H1 (cell line): ENCODE measurements around the gene CCNB1. TPM values are rescaled to one million over a fixed set of nuclear protein-coding genes. Genes with fewer than 3 reads are reported as not detected.

ENCODE experiments used
- BRCA1 ChIP-seq: IDR thresholded peaks from 2 replicates; pipeline ENCODE4 v1.6.1; 2012; ENCODE audit warnings: low read depth, low read length, improper control_type of control experiment
- EZH2 ChIP-seq: fragments of 200-600 bp; sonication (generic); IDR thresholded peaks from 2 replicates; pipeline ENCODE4 v1.7.1; 2012; ENCODE audit warnings: low read depth, mild to moderate bottlenecking, moderate library complexity, low read length, inconsistent platforms; ENCODE audit not compliant: severe bottlenecking
- RAD21 ChIP-seq, 2 experiments: IDR thresholded peaks in 1 of 2; conservative IDR thresholded peaks in 1 of 2; 2 replicates each; pipeline ENCODE4 v1.6.1; 2011; ENCODE audit warnings: low read depth in 2 of 2, low read length in 2 of 2, improper control_type of control experiment in 1 of 2, inconsistent platforms in 1 of 2, mild to moderate bottlenecking in 1 of 2, moderate library complexity in 1 of 2
- polyA plus RNA-seq, 7 experiments: library from polyadenylated mRNA; depleted of rRNA in 3 of 7; stranded (reverse) in 5 of 7; unstranded in 2 of 7; fragments of >200 nt in 5 of 7; fragments of 200-250 nt in 2 of 7; gene quantifications; 1 replicate in 5 of 7; 2 replicates in 1 of 7; 4 replicates in 1 of 7; pipeline versions ENCODE4 v1.2.1 to v1.2.3, GENCODE V29; 2011 to 2013; ENCODE audit warnings: missing spikeins in 2 of 7, mixed read lengths in 2 of 7
- total RNA-seq: library from RNA; stranded (reverse); fragmentation: NEBNext Ultra II Directional; extraction: Animal tissue kit (Norgen Biotek cat#: 25700); gene quantifications from 2 replicates; pipeline ENCODE4 v1.2.1, GENCODE V29; 2021

The CCNB1 gene
- total and polyA plus RNA-seq, 2 of the 8 experiments (the other 6 are each of a cell fraction or from before 2014, with no cell fraction given): 122 to 338 TPM

GRCh38 chr5:69148981-69149675, 17.8 kb upstream of the CCNB1 start (continued):
- TF ChIP-seq EZH2 (no peak), BRCA1 (no peak), RAD21 (IDR thresholded peaks at IDR 0.05 in 1 of 2, conservative IDR thresholded peaks at IDR 0.05 in 1 of 2; ENCODE audit: low read depth in 2 of 2, low read length in 2 of 2) (no peak)
